B cell (primary cell): ENCODE measurements around the gene EYA4. TPM values are rescaled to one million over a fixed set of nuclear protein-coding genes. Genes with fewer than 3 reads are reported as not detected.
A peak's percentile ranks its signal among the peaks of the same experiment; 100 is the strongest.

ENCODE experiments used
- ATAC-seq: fragments of 200-7000 bp; cut with Tn5 transposase; one replicate; pipeline ENCODE4 v1.10.0; 2021; ENCODE audit warnings: low read depth, mild to moderate bottlenecking, moderate number of reproducible peaks, moderate library complexity
- CTCF ChIA-PET: fragments of 350-600 bp; sonication (Branson Sonifier 250); formaldehyde crosslinking; loops from one replicate; lab custom pipeline; 2021; ENCODE audit warnings: antibody characterized with exemption, inconsistent platforms; lab: Charles Lee
- POLR2A ChIA-PET: fragments of 350-600 bp; sonication (Branson Sonifier 250); formaldehyde crosslinking; loops from one replicate; lab custom pipeline; 2021; ENCODE audit warnings: antibody characterized with exemption; lab: Charles Lee
- DNase-seq: peaks from one replicate; pipeline ENCODE4 v3.0.0; 2013
- H2AFZ ChIP-seq: 2 replicates; pipeline ENCODE4 v1.6.1; 2012; ENCODE audit warnings: mild to moderate bottlenecking, low read depth, low read length; ENCODE audit not compliant: insufficient read depth, poor library complexity, severe bottlenecking
- H3K27ac ChIP-seq, 2 donors: 1 replicate in 1 of 2; 2 replicates in 1 of 2; pipeline ENCODE4 v1.5.1; 2012 to 2013; ENCODE audit warnings: low read length in 2 of 2, mild to moderate bottlenecking in 2 of 2, moderate library complexity in 1 of 2
- H3K27me3 ChIP-seq, 4 experiments: fragments of 200-600 bp in 1 of 4; sonication (generic) in 1 of 4; replicated peaks in 1 of 4; 1 replicate in 2 of 4; 2 replicates in 2 of 4; pipeline versions ENCODE4 v1.6.1 to v1.7.0; 2013 to 2016; ENCODE audit warnings: low read length in 3 of 4, mild to moderate bottlenecking in 2 of 4, mixed read lengths in 1 of 4, moderate library complexity in 1 of 4; ENCODE audit not compliant: insufficient read depth in 4 of 4, control insufficient read depth in 3 of 4; ENCODE audit errors: control extremely low read depth in 1 of 4
- H3K36me3 ChIP-seq, 2 experiments: replicated peaks in 1 of 2; 1 replicate in 1 of 2; 2 replicates in 1 of 2; pipeline versions ENCODE4 v1.6.1 to v1.7.1; 2013; ENCODE audit warnings: low read length in 1 of 2; ENCODE audit not compliant: insufficient read depth in 2 of 2, control insufficient read depth in 1 of 2; ENCODE audit errors: control extremely low read depth in 1 of 2, extremely low read depth in 1 of 2
- H3K4me1 ChIP-seq, 2 donors: fragments of 200-600 bp in 1 of 2; sonication (generic) in 1 of 2; 1 replicate in 1 of 2; 2 replicates in 1 of 2; pipeline versions ENCODE4 v1.5.1 to v1.6.1; 2013 to 2017; ENCODE audit warnings: low read length in 2 of 2; ENCODE audit not compliant: control insufficient read depth in 2 of 2, insufficient read depth in 2 of 2
- H3K4me2 ChIP-seq: replicated peaks from 2 replicates; pipeline ENCODE3; 2012; ENCODE audit warnings: mild to moderate bottlenecking, low read depth, low read length; ENCODE audit not compliant: poor library complexity, severe bottlenecking
- H3K4me3 ChIP-seq, 5 experiments: fragments of 200-600 bp in 1 of 5; sonication (generic) in 1 of 5; 1 replicate in 3 of 5; 2 replicates in 2 of 5; pipeline versions ENCODE4 v1.5.1 to v1.7.0; 2011 to 2016; ENCODE audit warnings: low read length in 4 of 5, mild to moderate bottlenecking in 4 of 5, low read depth in 2 of 5, control low read depth in 1 of 5, moderate library complexity in 1 of 5; ENCODE audit not compliant: insufficient read depth in 1 of 5; ENCODE audit errors: control extremely low read depth in 1 of 5, extremely low read depth in 1 of 5
- H3K79me2 ChIP-seq: fragments of 200-600 bp; sonication (generic); one replicate; pipeline ENCODE4 v1.6.0; 2016; ENCODE audit warnings: low read length; ENCODE audit not compliant: control insufficient read depth, insufficient read depth
- H3K9ac ChIP-seq: fragments of 200-600 bp; sonication (generic); 2 replicates; pipeline ENCODE4 v1.6.1; 2017; ENCODE audit warnings: mild to moderate bottlenecking, low read length, moderate library complexity
- H3K9me3 ChIP-seq, 3 donors: one replicate each; pipeline versions ENCODE4 v1.6.1 to v1.7.1; 2013; ENCODE audit warnings: low read length in 2 of 3; ENCODE audit not compliant: control insufficient read depth in 2 of 3, insufficient read depth in 1 of 3; ENCODE audit errors: control extremely low read depth in 1 of 3
- H4K20me1 ChIP-seq: 2 replicates; pipeline ENCODE4 v1.6.0; 2012; ENCODE audit warnings: mild to moderate bottlenecking, low read length; ENCODE audit not compliant: insufficient read depth, control insufficient read depth, poor library complexity, severe bottlenecking
- H3K27ac Mint-ChIP-seq: one replicate; pipeline ENCODE4 v1.8.0; 2021; ENCODE audit warnings: mixed read lengths
- H3K27me3 Mint-ChIP-seq: one replicate; pipeline ENCODE4 v1.8.0; 2021; ENCODE audit warnings: mixed read lengths
- H3K4me1 Mint-ChIP-seq: one replicate; pipeline ENCODE4 v1.8.0; 2021; ENCODE audit warnings: mixed read lengths
- H3K4me3 Mint-ChIP-seq: one replicate; pipeline ENCODE4 v1.8.0; 2021; ENCODE audit warnings: mixed read lengths
- H3K9me3 Mint-ChIP-seq: one replicate; pipeline ENCODE4 v1.8.0; 2022; ENCODE audit warnings: mixed read lengths; ENCODE audit not compliant: insufficient read depth
- CTCF ChIP-seq: fragments of 200-600 bp; IDR thresholded peaks from one replicate; pipeline ENCODE4 v1.8.0; 2022; ENCODE audit warnings: antibody characterized with exemption, mild to moderate bottlenecking
- EZH2 ChIP-seq: IDR thresholded peaks from 2 replicates; pipeline ENCODE4 v1.6.1; 2012; ENCODE audit warnings: borderline replicate concordance, low read depth, mild to moderate bottlenecking, moderate library complexity, low read length; ENCODE audit not compliant: insufficient read depth, poor library complexity, severe bottlenecking
- WGBS: methylation state at CpG from one replicate; pipeline ENCODE4 v1.1.5; 2013; ENCODE audit warnings: missing lambda C conversion rate; ENCODE audit not compliant: insufficient coverage; 5-methylcytosine and 5-hydroxymethylcytosine counted together
- intact Hi-C: fragments of 100-400 bp; cut with micrococcal nuclease; formaldehyde crosslinking; loops from one replicate; pipeline ENCODE4 v1.10.0; 2022
- polyA plus RNA-seq: library from polyadenylated mRNA; depleted of rRNA; stranded (reverse); fragments of >200 nt; gene quantifications from 2 replicates; pipeline ENCODE4 v1.2.3, GENCODE V29; 2012
- total RNA-seq, 2 donors: library from RNA; stranded (reverse); fragments of 120-200 nt in 1 of 2; gene quantifications; 1 replicate in 1 of 2; 2 replicates in 1 of 2; pipeline versions ENCODE4 v1.2.3 to v1.2.4, GENCODE V29; 2013 to 2022

The EYA4 gene
- total and polyA plus RNA-seq, 2 donors (not counting 1 experiment from before 2014, with no cell fraction given): 0.49 TPM; not detected in 1

GRCh38 chr6:133505681-133506080, 264.5 kb downstream of the EYA4 start:
- no peak for DNase-seq
- Histone ChIP-seq H3K4me1 (no peaks in the 10 kb centered on the region), H3K27me3 (peaks cover 0 to 5% (median 0%) of the 10 kb centered on the region in 4 experiments), H3K79me2 (no peaks in the 10 kb centered on the region), H3K9ac (no peak overlapping the region), H3K27ac (no peak overlapping the region), H3K36me3 (no peaks in the 10 kb centered on the region), H4K20me1 (no peaks in the 10 kb centered on the region), H3K9me3 (no peaks in the 10 kb centered on the region), H3K4me2 (no peak overlapping the region), H2AFZ (no peak overlapping the region), H3K4me3 (no peak overlapping the region)
- Mint-ChIP-seq H3K4me1 (no peaks in the 10 kb centered on the region), H3K9me3 (no peaks in the 10 kb centered on the region), H3K27ac (no peak overlapping the region), H3K27me3 (peaks cover 10% of the 10 kb centered on the region), H3K4me3 (no peak overlapping the region)
- TF ChIP-seq EZH2 (no peak), CTCF (no peak)
- no CpG with 5 or more reads among the region's 3 CpGs for WGBS
- POLR2A ChIA-PET: no interaction called here
- intact Hi-C loops: no loop called here
- ATAC-seq: no peak
- CTCF ChIA-PET: no interaction called here

GRCh38 chr6:133512410-133513016, 271.4 kb downstream of the EYA4 start:
- no peak for TF ChIP-seq EZH2
- TF ChIP-seq CTCF: no peak
- Histone ChIP-seq H3K27ac (no peak overlapping the region), H3K4me2 (no peak overlapping the region), H4K20me1 (no peaks in the 10 kb centered on the region), H3K9ac (no peak overlapping the region), H3K9me3 (no peaks in the 10 kb centered on the region), H3K4me3 (no peak overlapping the region), H3K36me3 (no peaks in the 10 kb centered on the region), H3K4me1 (no peaks in the 10 kb centered on the region), H3K79me2 (no peaks in the 10 kb centered on the region), H3K27me3 (no peaks in the 10 kb centered on the region), H2AFZ (no peak overlapping the region)
- intact Hi-C loops: loop anchor here (5.0 kb wide), 1 partner anchor 1235 kb away; no protein-coding TSS in a partner anchor
- peaks cover 5% of the 10 kb centered on the region for H3K9me3 Mint-ChIP-seq
- DNase-seq: peak; percentile 26
- POLR2A ChIA-PET: no interaction called here
- H3K27ac Mint-ChIP-seq: no peak overlapping the region
- CTCF ChIA-PET: no interaction called here
- no peak for ATAC-seq
- H3K4me1 Mint-ChIP-seq: no peaks in the 10 kb centered on the region
- H3K4me3 Mint-ChIP-seq: no peak overlapping the region
- WGBS: 27% methylated on average over 1 of the region's 4 CpGs
- peaks cover 15% of the 10 kb centered on the region for H3K27me3 Mint-ChIP-seq
